SIG-M5 (cell line): ENCODE data around the gene MAGI1.
"Not testable (repeated sequence)": the region's sequence is repeated elsewhere in the genome, so short reads cannot be mapped to it uniquely, and the experiment has no call there.

ENCODE experiments used
- DNase-seq: peaks from one replicate; lab custom pipeline; 2025; lab: John Stamatoyannopoulos, UW

MAGI1 gene

GRCh38 chr3:65619888-65620287 is 418.8 kb downstream of the MAGI1 start:
- no peak for DNase-seq

DNA sequence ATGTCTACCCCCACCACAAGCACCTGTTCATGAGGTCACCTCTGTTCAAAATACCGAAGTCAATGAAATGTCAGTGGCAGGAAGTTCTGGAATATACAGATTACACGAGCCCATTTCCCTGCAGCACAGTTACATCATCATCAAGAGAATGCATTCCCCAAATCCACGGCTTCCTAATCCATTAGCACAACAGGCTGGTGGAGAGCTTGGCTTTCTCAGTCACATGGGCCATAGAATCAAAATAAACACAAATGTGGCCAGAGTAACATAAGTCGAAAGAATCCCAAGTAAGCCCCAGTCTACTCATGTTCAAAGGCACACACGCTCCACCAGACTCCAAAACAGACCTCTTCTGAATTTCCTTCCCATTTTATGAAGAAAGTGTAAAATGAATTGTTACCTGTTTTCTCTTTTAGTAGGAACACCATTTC is 419.3 kb downstream of the MAGI1 start:
- no peak for DNase-seq

DNA sequence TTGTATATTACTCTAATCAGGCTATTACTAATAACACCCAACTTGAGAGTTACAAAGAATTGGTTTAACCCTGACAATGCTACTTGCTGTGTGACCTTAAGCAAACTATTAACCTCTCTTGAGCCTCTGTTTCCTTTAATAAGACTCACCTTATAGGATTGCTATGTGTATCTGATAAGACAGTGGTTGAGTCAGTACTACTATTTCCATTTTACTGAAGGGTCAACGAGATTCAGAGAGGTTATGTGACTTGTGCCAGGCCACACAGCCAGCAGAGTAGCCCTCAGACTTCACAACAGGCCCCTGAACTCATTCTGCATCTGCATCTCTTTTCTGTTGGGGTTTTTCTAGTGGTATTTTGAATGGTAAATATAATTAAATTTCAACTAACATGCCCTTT is 420.1 kb downstream of the MAGI1 start:
- no peak for DNase-seq

DNA sequence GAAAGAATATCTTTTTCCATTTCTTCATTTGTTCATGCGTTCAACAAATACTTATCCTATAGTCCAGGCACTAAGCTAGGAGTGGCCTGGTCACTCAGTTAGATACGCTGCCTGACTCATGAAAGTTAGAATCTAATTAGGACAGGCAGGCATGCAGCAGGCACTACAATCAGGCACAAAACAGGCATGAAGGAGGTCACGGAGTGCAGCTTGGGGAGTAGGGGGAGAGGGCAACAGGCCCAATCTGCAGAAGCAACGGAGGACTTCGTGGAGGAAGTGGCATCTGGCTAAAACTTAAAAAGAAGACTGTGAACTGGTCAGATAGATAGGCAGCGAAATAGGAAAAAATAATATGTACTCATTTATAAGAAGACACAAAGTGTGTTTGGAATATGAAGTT is 420.9 kb downstream of the MAGI1 start:
- DNase-seq = no peak

DNA sequence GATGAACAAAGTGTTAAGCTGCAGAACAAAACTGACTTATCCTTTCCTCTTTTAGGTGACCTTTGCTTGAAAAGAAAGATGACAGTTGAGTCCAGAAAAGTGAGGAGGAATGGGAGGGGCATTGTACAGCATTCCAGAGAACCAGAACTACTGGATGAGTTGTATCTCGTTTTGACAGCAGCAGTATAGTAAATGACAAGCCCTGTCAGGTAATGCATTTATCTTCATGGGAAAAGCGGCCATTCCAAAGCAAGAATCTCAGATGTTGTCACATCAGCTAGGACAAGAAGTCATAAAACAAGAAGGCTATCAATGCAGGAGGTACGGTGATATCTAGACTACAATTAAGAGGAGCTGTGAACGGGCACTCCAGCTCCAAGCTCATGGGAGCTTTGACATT is 421.5 kb downstream of the MAGI1 start:
- DNase-seq = no peak

DNA sequence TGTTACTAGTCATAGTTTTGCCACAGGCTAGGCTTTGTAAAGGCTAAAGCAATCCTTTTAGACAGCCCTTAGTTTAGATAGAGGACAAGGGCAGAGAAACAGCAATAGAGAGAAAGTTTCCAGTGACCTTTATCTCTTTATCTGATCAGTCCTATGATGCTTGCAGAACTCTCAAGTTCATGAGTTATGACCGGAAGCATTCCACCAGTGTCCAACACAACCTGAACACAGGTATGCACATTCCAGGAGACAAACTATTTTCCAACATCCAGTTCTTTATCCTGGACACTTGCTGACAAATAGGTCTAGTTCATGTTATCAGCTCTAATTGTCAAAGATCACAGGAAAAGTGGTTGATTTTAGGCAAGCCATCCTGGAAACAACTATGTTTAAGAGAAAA is 422.2 kb downstream of the MAGI1 start:
- DNase-seq = no peak

DNA sequence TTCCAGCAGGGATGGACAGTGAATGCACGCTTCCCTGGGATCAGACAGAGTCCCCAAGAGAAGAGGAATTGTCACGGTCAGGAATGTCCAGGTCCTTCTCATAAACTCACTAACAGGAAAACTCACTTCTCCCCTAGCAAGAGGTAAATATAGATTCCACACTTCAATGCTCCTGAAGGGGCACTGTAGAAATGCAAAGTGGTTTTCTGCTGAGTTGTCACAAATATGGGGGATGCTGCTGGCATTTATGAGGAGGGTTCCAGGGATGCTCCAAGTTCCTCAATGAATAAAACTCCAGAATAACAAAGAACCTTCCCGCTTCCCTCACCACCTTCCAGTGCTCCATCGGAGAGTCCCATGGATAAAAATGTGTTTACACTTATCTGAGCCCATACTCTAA is 423.4 kb downstream of the MAGI1 start:
- no peak for DNase-seq

DNA sequence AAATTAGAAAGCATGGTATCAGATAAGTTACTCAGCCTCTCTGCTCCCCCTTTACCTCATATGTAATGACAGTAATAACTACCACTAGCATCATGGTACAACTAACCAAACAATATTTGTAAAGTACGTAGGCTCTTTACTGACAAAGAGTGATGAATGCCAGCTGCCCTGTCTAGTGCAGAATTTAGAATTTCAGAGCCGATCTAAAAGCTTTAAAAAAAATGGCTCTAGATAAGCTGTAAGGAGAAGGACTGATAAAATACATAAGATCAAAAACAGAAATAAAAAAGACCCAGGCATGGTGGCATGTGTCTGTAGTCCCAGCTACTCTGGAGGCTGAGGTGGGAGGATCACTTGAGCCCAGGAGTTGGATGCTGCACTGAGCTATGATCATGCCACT is 424.1 kb downstream of the MAGI1 start:
- DNase-seq = no peak

DNA sequence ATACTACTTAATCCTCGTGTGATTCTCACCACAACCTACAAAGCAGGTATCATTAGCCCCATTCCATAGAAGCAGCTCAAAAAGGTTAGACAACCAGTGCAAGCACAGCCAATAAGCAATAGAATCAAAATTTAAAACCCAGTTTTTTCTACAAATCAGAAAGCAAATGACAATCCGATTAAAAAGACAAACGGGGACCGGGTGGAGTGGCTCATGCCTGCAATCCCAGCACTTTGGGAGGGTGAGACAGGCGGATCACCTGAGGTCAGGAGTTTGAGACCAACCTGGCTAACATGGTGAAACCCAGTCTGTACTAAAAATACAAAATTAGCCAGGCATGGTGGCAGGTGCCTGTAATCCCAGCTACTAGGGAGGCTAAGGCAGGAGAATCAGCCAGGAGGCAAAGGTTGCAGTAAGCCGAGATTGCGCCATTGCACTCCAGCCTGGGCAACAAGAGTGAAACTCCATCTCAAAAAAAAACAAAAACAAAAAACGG is 430.7 kb downstream of the MAGI1 start:
- not testable (repeated sequence) for DNase-seq

DNA sequence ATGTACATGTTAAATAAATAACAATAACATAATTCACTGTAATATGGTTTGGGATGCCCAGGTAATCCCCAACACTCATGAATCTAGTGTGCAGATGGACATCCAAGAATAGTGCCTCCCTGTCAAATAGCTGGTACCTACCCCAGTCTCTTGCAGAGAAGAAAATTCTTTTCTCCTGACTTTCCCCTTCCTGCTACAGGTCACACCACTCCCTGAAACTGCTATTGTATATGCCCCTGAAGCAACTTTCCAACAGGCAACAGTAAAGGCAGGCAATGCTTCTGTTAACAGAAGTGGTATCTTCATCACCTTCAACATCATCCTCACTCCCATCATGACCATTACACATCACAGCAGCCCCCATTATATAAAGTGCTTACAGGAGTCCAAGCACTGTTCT is 431.6 kb downstream of the MAGI1 start:
- no peak for DNase-seq

- no peak for DNase-seq
Observed at GRCh38 chr3:65605876-65606432, 432.8 kb downstream of the MAGI1 start.

GRCh38 chr3:65604863-65605526 is 433.7 kb downstream of the MAGI1 start:
- DNase-seq = no peak

DNA sequence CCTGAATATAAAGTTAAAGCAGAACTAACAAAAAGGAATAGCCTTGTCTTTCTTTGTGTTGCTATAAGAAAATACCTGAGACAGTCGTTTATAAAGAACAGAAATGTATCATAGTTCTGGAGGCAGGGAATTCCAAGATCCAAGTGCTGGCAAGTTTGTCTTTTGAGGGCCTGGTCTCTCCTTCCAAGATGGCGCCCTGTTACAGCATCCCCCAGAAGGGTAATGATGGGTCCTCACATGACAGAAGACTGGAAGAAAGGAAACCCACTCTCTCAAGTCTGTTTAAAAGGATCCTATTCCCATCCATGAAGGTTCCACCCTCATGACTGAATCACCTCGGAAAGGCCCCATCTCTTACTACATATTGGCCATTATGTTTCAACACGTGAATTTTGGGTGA is 435.1 kb downstream of the MAGI1 start:
- DNase-seq = no peak

DNA sequence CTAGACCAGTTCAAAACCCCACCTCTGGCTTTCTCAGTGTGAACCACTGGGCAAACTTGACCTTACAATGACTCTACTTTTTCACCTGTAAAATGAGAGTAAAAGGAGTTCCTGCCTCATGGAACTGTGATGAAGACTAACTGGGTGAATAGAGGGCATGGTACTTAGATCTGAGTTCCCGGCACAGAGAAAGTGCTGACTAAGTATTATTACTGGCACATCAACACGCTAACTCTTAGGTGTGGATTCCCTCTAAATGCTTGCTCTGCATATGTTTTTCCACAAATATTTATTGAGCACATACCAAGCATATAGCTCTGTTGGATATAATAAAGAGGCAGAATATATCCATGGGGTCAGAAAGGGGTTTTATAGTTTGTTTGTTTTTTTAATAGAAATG is 437.8 kb downstream of the MAGI1 start:
- no peak for DNase-seq

DNA sequence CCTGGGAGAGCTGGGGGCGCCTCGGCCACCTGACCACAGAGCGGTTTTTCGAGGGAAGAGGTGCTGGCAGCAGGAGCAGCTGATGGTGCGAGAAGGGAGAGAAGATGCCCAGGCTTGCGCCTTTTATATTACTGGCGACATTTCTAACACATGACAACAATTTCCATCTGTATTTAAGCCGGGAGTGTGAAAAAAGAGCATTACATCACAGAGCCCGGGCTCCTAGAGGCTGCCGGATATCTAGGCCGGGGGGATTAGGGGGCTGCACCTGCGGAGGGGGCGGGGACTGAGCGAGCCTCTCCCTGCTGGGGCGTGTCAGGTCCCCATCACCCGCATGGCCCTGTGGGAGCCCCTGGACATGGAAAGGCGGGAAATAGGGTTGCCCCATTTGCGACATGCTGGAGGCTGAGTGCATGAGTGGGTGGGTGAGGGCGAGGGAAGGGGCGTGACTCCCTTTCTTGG is 440.7 kb downstream of the MAGI1 start:
- DNase-seq = no peak

- no peak for DNase-seq
Observed at GRCh38 chr3:65597226-65597951, 441.3 kb downstream of the MAGI1 start.

DNA sequence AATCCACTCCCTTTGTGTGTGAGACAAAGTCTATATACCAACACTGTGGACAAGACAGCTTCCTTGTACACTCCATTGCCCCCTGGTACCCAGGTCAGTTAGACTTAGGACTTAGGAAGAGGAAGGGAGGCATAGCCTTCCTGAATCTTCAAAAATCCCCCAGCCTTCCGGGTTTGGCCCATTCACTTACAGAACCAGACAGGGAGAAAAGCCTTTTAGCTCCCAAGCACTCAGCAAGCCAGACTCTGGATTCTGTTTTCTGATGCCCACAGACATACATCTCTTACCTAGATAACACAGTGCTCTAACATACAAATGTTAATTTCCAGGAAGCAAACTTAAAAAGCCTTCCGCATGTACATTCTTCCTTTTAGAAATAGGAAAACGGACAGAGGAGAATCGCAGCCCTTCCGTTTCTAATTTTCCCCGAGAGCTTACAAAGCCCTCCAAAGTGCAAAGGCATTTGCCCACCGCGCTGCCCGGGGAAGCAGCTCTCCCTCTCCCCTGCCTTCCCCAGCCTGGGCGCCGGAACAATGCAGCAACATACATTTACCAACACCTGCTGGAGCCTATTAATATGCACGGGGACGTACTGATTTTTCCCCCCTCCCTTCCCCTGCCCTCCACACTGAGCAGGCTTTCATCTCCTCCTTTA is 442.0 kb downstream of the MAGI1 start:
- DNase-seq = no peak

DNA sequence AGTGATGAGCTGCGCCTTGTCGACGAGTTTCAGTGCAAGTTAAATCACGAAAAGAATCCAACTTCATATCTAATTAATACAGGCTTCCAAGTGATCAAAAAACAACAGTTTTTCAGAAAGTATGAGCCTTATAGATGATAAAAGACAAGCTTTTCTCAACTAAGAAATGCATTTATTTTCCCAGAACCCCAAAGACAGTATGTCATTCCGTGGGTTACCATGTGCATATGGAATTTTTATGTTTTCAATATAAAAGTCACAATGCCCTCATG is 442.8 kb downstream of the MAGI1 start:
- no peak for DNase-seq

GRCh38 chr3:65595222-65596028 is 443.3 kb downstream of the MAGI1 start:
- no peak for DNase-seq

DNA sequence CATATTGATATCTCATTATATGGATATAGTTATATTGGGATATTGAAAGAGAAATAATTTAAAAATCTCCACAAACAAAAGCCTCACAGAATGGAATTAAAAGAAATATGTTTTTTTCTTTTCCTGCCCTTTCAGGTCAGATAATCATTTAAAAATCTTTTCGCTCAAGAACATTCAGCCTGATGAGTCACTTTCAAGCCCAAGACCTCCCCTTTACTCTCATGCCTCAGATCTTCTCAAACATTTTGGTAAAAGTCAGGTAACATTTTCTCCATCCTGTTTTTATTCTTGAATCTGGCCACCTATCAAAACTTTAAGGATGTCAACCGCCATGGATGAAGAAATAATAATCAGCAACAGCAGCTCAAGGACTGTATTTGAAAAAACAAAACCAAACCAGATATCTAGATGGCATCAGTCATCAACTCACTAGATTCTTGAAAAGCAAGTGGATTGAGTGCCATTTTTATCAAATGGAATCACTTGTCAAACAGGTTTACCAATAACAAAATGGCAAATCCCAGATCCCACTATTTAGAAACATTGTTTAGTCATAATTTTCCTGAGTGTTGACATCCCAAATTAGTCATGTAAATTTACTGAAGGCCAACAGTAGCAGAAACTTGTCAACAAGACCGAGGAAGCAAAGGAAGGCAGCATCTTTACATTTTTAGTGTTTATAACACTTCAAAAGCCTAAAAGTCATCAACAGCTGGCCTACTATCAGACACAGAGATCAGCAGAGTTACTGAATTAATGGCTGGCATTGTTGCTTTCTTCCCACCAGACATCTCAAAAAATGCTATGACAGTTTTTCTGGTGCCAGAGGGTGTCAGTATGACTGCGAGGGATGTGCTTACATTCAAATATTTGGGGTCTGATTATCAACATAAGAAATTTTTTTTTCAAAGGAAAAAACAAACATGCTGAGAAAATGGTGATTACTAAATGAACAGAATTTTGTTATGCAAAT is 444.7 kb downstream of the MAGI1 start:
- no peak for DNase-seq

DNA sequence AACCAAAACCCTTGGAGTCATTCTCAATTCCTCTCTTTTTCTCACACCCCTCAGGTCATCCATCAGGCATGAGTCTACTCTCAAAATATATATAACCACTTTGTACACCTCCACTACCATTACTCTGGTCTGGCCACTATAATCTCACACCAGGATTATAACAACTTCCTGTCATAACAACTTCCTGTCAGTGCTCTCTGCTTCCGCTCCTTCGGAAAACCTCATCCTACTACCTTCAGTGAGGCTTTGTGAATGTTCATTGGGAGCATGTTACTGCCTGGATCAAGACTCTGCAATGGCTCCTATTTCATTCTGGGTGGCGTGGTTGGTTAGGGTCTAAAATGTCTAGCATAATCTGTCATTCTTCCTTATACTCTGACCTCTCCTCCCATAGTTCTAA is 447.4 kb downstream of the MAGI1 start:
- no peak for DNase-seq
